Neutrophil (primary cell): ENCODE data around the gene GADD45A.

Experiments used
- H3K27ac ChIP-seq: fragments of 200-600 bp; sonication (generic); 2 replicates; pipeline ENCODE4 v1.5.1; 2016; ENCODE audit warnings: mild to moderate bottlenecking, moderate library complexity
- H3K27me3 ChIP-seq: fragments of 200-600 bp; sonication (generic); 2 replicates; pipeline ENCODE4 v1.6.0; 2016; ENCODE audit warnings: mild to moderate bottlenecking
- H3K36me3 ChIP-seq: fragments of 200-600 bp; sonication (generic); 2 replicates; pipeline ENCODE4 v1.5.1; 2017
- H3K4me1 ChIP-seq, 2 experiments: fragments of 200-600 bp in 1 of 2; sonication (generic) in 1 of 2; 1 replicate in 1 of 2; 2 replicates in 1 of 2; pipeline versions ENCODE4 v1.5.1 to v1.6.1; 2013 to 2016; ENCODE audit warnings: low read depth in 1 of 2, low read length in 1 of 2, mild to moderate bottlenecking in 1 of 2, moderate library complexity in 1 of 2; ENCODE audit not compliant: control insufficient read depth in 1 of 2, insufficient read depth in 1 of 2
- H3K4me3 ChIP-seq, 2 experiments: fragments of 200-600 bp in 1 of 2; sonication (generic) in 1 of 2; 1 replicate in 1 of 2; 2 replicates in 1 of 2; pipeline ENCODE4 v1.5.1; 2013 to 2016; ENCODE audit warnings: low read depth in 1 of 2, low read length in 1 of 2, mild to moderate bottlenecking in 1 of 2, moderate library complexity in 1 of 2
- H3K9me3 ChIP-seq: fragments of 200-600 bp; sonication (generic); 2 replicates; pipeline ENCODE4 v1.5.1; 2016
- CTCF ChIP-seq: fragments of 200-600 bp; sonication (generic); IDR thresholded peaks from 2 replicates; pipeline ENCODE4 v1.5.1; 2016; ENCODE audit warnings: antibody characterized with exemption

Gene GADD45A

GRCh38 chr1:67685067-67685557 is at the start of gene GADD45A:
GADD45A (plus strand) TSS chr1:67685201; CDS start chr1:67685495, 294 bp downstream.
- Histone ChIP-seq H3K27ac (peak within 1 kb of the TSS; percentile 92), H3K9me3 (no peaks in the 10 kb centered on the region), H3K27me3 (no peaks in the 10 kb centered on the region), H3K4me1 (peaks cover 55 to 62% of the 10 kb centered on the region in 2 experiments), H3K36me3 (no peaks in the 10 kb centered on the region), H3K4me3 (peak within 1 kb of the TSS; percentile 77 to 94)
- TF ChIP-seq CTCF = peak; percentile 47

- H3K9me3 ChIP-seq = no peaks in the 10 kb centered on the region
- no peaks in the 10 kb centered on the region for H3K36me3 ChIP-seq
- no peak for TF ChIP-seq CTCF
- peaks cover 9 to 18% of the 10 kb centered on the region in 2 experiments for H3K4me1 ChIP-seq
- no peaks in the 10 kb centered on the region for H3K27me3 ChIP-seq
- H3K27ac ChIP-seq = no peak overlapping the region
- H3K4me3 ChIP-seq = no peak overlapping the region
Observed at GRCh38 chr1:67636146-67636545, 48.9 kb upstream of the GADD45A start.

- no peak overlapping the region for H3K27ac ChIP-seq
- H3K9me3 ChIP-seq = no peaks in the 10 kb centered on the region
- no peaks in the 10 kb centered on the region for H3K36me3 ChIP-seq
- no peak overlapping the region for H3K4me3 ChIP-seq
- H3K4me1 ChIP-seq = peaks cover 9 to 12% of the 10 kb centered on the region in 2 experiments
- TF ChIP-seq CTCF = no peak
- no peaks in the 10 kb centered on the region for H3K27me3 ChIP-seq
Observed at GRCh38 chr1:67639361-67639760, 45.6 kb upstream of the GADD45A start.

- Histone ChIP-seq H3K4me3 (no peak overlapping the region), H3K27ac (no peak overlapping the region), H3K9me3 (no peaks in the 10 kb centered on the region), H3K4me1 (no peaks in the 10 kb centered on the region), H3K36me3 (no peaks in the 10 kb centered on the region), H3K27me3 (no peaks in the 10 kb centered on the region)
- TF ChIP-seq CTCF = no peak
Observed at GRCh38 chr1:67642629-67643028, 42.4 kb upstream of the GADD45A start.

- no peaks in the 10 kb centered on the region for H3K9me3 ChIP-seq
- no peaks in the 10 kb centered on the region for H3K36me3 ChIP-seq
- H3K4me3 ChIP-seq = no peak overlapping the region
- TF ChIP-seq CTCF = no peak
- H3K4me1 ChIP-seq = peaks cover 0 to under 1% of the 10 kb centered on the region in 2 experiments
- H3K27ac ChIP-seq = no peak overlapping the region
- H3K27me3 ChIP-seq = no peaks in the 10 kb centered on the region
Observed at GRCh38 chr1:67644566-67644965, 40.4 kb upstream of the GADD45A start.
